ENCODE results near the gene SMO. TPM values are rescaled to one million over a fixed set of nuclear protein-coding genes. Genes with fewer than 3 reads are reported as not detected.

The SMO gene
- total and polyA plus RNA-seq, 9 of the 15 experiments (the other 6 are each of a cell fraction or from before 2014, with no cell fraction given) = 0.05 to 0.13 (median 0.10) TPM; not detected in 5

GRCh38 chr7:129210256-129210988 lies 22.0 kb downstream of the SMO start (continued):
- TF ChIP-seq, protein P1, sequence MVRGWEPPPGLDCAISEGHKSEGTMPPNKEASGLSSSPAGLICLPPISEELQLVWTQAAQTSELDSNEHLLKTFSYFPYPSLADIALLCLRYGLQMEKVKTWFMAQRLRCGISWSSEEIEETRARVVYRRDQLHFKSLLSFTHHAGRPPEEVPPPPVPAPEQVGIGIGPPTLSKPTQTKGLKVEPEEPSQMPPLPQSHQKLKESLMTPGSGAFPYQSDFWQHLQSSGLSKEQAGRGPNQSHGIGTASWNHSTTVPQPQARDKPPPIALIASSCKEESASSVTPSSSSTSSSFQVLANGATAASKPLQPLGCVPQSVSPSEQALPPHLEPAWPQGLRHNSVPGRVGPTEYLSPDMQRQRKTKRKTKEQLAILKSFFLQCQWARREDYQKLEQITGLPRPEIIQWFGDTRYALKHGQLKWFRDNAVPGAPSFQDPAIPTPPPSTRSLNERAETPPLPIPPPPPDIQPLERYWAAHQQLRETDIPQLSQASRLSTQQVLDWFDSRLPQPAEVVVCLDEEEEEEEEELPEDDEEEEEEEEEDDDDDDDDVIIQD (CRISPR knock-in tag; IDR thresholded peaks at IDR 0.05) = no peak
- no peak for TF ChIP-seq MYC (IDR thresholded peaks at IDR 0.05; ENCODE audit: low read depth, low read length)
- no peak for TF ChIP-seq MYC (CRISPR knock-in tag; IDR thresholded peaks at IDR 0.05; ENCODE audit: borderline replicate concordance, low read depth)
- TF ChIP-seq POLR2B (IDR thresholded peaks at IDR 0.05; ENCODE audit: low read depth, partially characterized antibody) = no peak
- no peak for TF ChIP-seq MECOM (CRISPR knock-in tag; IDR thresholded peaks at IDR 0.05)
- 0 out of 2 replicates have a peak, but pooled peaks have one; percentile 63 for TF ChIP-seq XRCC5 (IDR thresholded peaks at IDR 0.05; ENCODE audit: low read depth, low read length)
- no peak for TF ChIP-seq MCM5 (IDR thresholded peaks at IDR 0.05; ENCODE audit: low read depth)
- peak; percentile 57; the same call in 1 of the 2 replicates for TF ChIP-seq FOXP1 (CRISPR knock-in tag; IDR thresholded peaks at IDR 0.05)
- no peak for TF ChIP-seq BHLHE40 (IDR thresholded peaks at IDR 0.05; ENCODE audit: low read length)
- TF ChIP-seq ZNF507 (tag; conservative IDR thresholded peaks at IDR 0.05) = no peak
- no peak for TF ChIP-seq CHAMP1 (IDR thresholded peaks at IDR 0.05)
- TF ChIP-seq, protein P2, sequence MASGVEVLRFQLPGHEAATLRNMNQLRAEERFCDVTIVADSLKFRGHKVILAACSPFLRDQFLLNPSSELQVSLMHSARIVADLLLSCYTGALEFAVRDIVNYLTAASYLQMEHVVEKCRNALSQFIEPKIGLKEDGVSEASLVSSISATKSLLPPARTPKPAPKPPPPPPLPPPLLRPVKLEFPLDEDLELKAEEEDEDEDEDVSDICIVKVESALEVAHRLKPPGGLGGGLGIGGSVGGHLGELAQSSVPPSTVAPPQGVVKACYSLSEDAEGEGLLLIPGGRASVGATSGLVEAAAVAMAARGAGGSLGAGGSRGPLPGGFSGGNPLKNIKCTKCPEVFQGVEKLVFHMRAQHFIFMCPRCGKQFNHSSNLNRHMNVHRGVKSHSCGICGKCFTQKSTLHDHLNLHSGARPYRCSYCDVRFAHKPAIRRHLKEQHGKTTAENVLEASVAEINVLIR (CRISPR knock-in tag; IDR thresholded peaks at IDR 0.05) = no peak
- TF ChIP-seq JUND (IDR thresholded peaks at IDR 0.05; ENCODE audit: borderline replicate concordance, low read depth, low read length) = no peak
- peak; percentile 22; the same call in 1 of the 3 replicates for TF ChIP-seq JUND (tag; IDR thresholded peaks at IDR 0.05; ENCODE audit: borderline replicate concordance, low read depth, low read length)
- no peak for TF ChIP-seq ZNF57 (CRISPR knock-in tag; IDR thresholded peaks at IDR 0.05)
- TF ChIP-seq ZNF175 (CRISPR knock-in tag; IDR thresholded peaks at IDR 0.05; ENCODE audit: low read depth) = no peak
- no peak for TF ChIP-seq ZBTB7A (IDR thresholded peaks at IDR 0.05; ENCODE audit: borderline replicate concordance, control insufficient read depth, low read depth, low read length)
- peak; percentile 78; the same call in 1 of the 2 replicates for TF ChIP-seq CTBP1 (IDR thresholded peaks at IDR 0.05; ENCODE audit: borderline replicate concordance)
- no peak for TF ChIP-seq GATAD2B (IDR thresholded peaks at IDR 0.05; ENCODE audit: borderline replicate concordance)
- no peak for TF ChIP-seq MCM2 (IDR thresholded peaks at IDR 0.05; ENCODE audit: low read depth)

Data from K562 (cell line).